GM18907 (cell line): Measurements from ENCODE around the gene PTPN13.

Source experiments
- ATAC-seq: cut with Tn5 transposase; IDR thresholded peaks from one replicate; pipeline ENCODE4 v1.9.1; 2021; ENCODE audit warnings: mild to moderate bottlenecking, moderate library complexity; ENCODE audit not compliant: unreplicated experiment

PTPN13 gene

GRCh38 chr4:86815653-86816052 is 221.5 kb downstream of the PTPN13 start:
- ATAC-seq = no peak

DNA sequence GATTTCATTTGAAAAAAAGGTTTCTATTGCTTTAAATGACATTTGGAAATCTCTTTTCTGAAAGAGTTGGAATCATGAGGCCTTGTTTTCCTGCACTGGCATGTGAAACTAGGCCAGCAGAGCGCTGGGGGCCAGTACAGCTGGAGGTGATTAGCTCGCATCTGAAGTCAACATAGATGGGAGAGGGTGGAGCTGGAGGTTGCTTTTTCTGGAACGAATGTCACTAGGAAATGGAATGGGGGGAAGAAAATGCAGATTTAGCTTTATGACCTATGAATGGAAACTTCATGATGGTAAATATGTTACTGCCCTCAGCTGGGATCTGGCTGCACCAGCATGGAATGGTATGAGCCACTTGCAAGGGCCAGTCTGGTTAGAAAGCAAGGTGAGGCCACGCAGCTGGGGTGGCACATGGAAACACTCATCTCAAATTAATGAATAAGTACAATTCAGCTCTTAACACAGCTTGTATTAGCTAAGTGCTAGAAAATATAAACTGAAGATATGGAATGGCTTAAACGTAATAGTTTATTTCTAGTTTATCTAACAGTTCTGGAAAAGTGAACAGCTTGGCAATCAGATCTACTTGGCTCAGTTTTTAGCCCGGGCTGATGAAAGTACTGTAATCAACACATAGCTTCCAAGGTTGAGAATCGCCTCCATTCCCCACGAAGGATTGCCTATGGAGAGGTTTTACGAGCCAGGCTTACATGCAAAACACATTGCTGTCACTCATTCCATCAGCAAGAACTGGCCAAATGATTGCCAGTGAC is 222.6 kb downstream of the PTPN13 start:
- ATAC-seq = no peak

- ATAC-seq = no peak
These were observed 224.1 kb downstream of the PTPN13 start for GRCh38 chr4:86818211-86818610.

DNA sequence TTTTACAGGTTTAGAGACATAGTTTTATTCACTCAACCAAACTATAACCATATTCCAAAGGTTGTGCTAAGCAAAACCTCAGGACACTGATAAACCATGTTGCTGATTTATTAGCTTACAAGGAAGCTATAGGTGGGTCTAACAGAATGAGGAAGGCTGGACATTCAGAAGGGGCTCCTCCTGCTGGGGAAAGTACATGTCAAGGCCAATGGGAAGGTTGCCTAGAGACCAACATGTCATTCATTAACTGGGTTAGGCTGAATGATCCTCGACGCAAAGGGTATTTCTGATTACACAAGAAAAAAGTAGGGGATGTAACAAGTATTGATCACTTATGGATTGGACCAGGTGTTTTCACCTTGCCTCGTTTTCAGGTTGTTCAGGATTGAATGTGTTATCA is 224.7 kb downstream of the PTPN13 start:
- ATAC-seq = no peak

- ATAC-seq = no peak
These were observed 225.4 kb downstream of the PTPN13 start for GRCh38 chr4:86819561-86819960.

GRCh38 chr4:86821151-86821550 is 227.0 kb downstream of the PTPN13 start:
- no peak for ATAC-seq

GRCh38 chr4:86822136-86822535 is 228.0 kb downstream of the PTPN13 start:
- ATAC-seq = no peak

DNA sequence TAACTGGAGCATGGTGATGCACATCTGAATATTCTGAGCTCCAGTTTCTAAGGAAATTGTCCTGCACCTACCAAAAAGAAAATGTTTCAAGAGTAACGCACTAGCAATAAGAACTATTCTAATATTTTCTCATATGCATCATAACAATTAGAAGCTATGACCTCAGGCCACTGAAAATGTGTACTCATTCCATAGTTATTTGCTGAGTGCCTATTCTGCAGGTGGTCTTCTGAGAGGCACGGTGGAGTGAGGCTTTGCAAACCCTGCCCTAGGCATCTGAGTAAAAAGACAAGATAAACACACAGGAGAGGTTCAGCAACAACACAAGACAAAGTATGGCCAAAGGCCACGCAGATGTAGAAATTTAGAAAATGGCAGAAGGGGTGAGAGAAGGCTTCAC is 231.4 kb downstream of the PTPN13 start:
- no peak for ATAC-seq

- no peak for ATAC-seq
These were observed 237.4 kb downstream of the PTPN13 start for GRCh38 chr4:86831262-86832130.

DNA sequence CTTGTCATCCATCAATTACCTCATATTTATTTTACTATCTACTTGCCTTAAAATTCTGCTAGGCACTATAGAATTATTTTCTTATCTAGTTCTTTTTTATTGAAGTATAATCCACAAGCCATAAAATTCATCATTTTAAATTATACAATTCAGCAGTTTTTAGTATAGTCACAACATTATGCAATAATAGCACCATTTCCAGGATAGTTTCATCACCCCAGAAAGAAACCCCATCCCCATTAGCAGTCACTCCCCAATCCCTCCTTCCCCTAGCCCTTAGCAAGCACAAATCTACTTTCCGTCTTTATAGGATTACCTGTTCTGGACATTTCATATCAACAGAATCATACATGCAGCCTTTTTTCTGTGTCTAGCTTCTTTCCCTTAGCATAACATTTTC is 239.5 kb downstream of the PTPN13 start:
- no peak for ATAC-seq

- ATAC-seq = no peak
These were observed 240.8 kb downstream of the PTPN13 start for GRCh38 chr4:86834901-86835300.

DNA sequence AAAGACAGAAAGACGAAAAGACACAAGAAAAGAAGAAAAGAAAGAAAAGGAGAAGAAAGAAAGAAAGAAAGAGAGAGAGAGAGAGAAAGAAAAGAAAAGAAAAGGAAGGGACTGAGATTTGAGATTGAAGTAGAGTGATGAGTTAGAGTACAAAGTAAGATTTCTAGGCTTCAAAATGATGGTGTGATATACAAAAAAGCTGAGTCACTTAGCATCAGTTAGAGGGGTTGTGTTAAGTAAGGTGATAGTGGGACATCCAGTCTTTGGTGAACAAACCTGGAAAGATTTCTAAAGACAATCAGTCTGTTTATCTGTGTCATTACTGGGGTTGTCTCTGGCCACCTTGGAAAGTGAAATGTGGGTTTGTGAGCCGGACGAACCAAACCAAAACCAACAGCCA is 241.6 kb downstream of the PTPN13 start:
- ATAC-seq = no peak

- no peak for ATAC-seq
These were observed 243.8 kb downstream of the PTPN13 start for GRCh38 chr4:86837691-86838503.

DNA sequence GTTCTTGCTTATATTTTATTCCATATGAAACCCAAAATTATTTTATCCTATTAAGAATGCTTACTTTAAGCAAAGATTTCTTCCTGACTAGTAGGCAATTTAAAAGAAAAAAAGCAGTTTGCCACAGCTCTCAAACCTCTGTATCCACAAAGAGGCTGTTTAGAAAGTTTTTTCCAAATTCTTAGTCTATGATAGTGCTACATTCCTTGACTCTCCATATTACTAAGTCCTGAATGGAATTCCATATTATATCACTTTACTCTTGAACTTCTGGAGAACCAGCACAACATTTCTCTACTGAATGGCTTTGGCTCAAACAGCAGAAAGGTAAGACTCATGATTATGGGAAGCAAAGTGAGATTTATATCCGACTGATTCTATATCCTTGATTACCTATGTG is 246.7 kb downstream of the PTPN13 start:
- no peak for ATAC-seq

- ATAC-seq = no peak
These were observed 247.2 kb downstream of the PTPN13 start for GRCh38 chr4:86841309-86841708.

DNA sequence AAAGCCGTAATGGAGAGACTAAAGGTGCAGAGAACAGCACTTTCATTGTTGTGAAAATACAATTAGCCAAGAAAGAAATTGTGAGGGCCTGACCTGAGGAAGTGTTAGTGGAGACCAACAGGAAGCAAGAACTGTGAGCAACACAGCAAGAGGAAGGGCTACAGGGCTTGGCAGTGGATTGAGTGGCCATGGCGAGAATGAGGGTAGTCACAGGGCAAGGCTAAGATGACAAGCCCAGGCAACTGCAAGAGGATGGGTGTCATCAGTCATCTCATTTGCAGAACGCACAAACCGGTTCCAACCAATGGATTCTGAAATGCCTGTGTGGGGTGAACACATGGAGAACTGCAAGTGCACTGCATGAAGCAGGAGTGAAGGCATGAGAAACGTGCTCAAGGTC is 251.5 kb downstream of the PTPN13 start:
- no peak for ATAC-seq

DNA sequence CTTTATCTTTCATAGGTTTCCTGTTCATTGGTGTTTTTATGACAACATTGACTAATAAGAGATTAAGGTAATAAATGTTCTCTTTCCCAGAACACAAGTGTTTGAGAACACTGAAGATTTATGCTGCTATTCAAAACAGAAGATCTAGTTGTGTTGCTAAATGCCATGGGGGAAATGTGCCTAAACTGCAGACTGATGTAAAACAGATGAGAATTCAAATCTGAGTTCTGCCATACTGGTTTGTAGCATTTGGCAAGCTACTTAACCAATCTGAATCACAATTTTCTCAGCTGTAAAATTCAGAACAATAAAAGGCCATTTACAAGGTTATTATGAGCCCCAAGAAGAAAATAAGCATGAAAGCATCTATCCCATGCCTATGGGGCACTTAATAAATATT is 252.8 kb downstream of the PTPN13 start:
- no peak for ATAC-seq

- ATAC-seq = no peak
These were observed 253.5 kb downstream of the PTPN13 start for GRCh38 chr4:86847571-86847970.

DNA sequence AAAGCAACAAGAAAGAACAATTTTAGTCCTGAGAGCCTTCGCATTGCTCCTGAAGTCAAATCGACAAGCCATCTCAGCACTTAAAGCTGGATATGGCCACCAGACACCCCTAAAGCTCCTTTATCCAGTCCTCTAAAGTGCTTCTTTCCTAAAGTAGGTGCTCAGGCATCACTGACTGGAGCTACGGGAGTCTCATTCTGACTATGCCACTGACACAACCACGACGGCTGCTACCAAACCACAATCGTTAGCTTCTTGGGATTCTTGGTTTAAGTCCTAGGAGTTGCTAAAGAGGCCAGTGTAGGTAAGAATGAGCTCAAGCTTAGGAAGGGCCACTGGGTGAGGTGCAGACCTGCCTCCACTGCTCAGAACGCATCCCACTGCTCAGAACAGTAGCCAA is 254.0 kb downstream of the PTPN13 start:
- ATAC-seq = no peak

GRCh38 chr4:86848732-86849619 is 254.9 kb downstream of the PTPN13 start, which contains the start of gene SLC10A6:
Gene SLC10A6, minus strand, starts transcription at chr4:86849384. Its CDS starts 269 bp downstream, at chr4:86849115.
- no peak for ATAC-seq
